ENCODE data around the gene OR5A1.
"Not testable (repeated sequence)": the region's sequence is repeated elsewhere in the genome, so short reads cannot be mapped to it uniquely, and the experiment has no call there.

Gene OR5A1

GRCh38 chr11:59436169-59436568, at the start of gene OR5A1:
TSS of gene OR5A1 (plus strand) at chr11:59436469. CDS start at chr11:59443169, 6,700 bp downstream.
- DNase-seq (ENCODE audit: low read depth), result no peak

- DNase-seq (ENCODE audit: low read depth), result no peak
These were observed 42.1 kb upstream of the OR5A1 start for GRCh38 chr11:59394186-59394585.

GRCh38 chr11:59400461-59401261, 35.6 kb upstream of the OR5A1 start:
- no peak for DNase-seq (ENCODE audit: low read depth)

GRCh38 chr11:59401262-59401552, 35.1 kb upstream of the OR5A1 start:
- no peak for DNase-seq (ENCODE audit: low read depth)

- no peak for DNase-seq (ENCODE audit: low read depth)
These were observed 32.7 kb upstream of the OR5A1 start for GRCh38 chr11:59403546-59403945.

DNA sequence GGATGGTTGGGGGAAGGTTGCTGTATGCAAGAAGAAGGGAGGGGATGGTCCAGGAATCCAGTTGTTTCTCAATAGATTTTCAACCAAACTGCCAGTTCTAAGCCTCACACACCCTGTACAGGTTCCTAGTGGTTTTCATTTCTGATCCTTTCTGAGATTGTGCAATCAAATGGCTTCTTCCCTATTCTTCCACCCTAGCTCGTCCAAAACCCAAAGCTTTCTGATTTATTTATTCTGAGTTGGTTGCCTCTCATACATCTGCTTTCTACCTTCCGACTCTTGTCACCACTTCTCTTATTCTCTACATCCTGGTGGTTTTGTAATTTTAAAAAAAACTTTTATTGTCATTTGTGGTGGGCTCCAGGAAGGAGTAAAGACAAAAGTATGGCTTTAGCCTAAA, 22.6 kb upstream of the OR5A1 start:
- DNase-seq (ENCODE audit: low read depth), result no peak

DNA sequence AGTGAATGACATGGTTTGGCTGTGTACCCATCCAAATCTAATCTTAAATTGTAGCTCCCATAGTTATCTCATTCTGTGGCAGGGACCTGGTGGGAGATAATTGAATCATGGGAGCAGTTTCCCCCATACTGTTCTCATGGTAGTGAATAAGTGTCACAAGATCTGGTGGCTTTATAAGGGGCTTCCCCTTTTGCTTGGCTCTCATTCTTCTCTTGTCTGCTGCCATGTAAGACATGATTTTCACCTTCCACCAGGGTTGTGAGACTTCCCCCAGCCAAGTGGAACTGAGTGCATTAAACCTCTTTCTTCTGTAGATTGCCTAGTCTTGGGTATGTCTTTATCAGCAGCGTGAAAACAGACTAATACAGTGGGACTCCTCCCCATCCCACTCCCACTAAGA, 21.2 kb upstream of the OR5A1 start:
- DNase-seq (ENCODE audit: low read depth), result no peak

DNA sequence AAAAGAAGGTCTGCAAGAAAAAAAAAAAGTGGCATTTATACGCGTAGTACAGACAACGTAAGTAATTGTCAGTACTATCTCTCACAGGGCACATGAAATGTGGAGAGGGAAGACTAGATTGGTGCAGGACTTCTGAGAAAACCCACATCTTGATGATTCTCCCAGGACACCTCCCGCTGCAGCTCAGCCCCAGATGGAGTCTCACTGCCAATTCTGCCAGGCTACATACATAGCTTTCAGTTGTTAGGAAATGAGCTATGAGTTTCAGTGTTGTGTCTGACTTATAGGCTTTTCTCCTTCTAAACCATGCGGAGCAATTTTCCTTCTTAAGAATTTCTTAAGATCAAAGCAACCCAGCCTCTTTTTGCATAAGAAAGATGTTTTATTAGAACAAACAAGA, 19.7 kb upstream of the OR5A1 start:
- no peak for DNase-seq (ENCODE audit: low read depth)

DNA sequence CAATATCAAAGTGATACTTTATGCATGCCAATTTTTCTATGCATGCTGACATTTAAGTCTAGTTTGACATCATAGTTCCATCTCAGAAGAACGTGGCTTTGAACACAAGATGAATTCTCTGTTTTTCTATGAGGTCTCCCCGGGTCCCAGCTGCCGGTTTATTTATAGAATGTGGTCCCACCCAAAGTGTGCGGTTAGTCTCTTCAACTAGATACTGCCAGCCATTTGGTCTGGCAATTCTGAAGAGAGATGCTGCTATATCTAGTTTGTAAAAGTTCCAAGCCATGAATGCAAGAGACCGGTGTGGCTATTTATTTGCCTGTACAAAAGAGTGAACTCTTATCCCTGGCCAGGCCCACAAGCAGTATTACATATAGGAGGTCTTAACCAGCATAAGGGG, 19.2 kb upstream of the OR5A1 start:
- DNase-seq (ENCODE audit: low read depth), result no peak

DNA sequence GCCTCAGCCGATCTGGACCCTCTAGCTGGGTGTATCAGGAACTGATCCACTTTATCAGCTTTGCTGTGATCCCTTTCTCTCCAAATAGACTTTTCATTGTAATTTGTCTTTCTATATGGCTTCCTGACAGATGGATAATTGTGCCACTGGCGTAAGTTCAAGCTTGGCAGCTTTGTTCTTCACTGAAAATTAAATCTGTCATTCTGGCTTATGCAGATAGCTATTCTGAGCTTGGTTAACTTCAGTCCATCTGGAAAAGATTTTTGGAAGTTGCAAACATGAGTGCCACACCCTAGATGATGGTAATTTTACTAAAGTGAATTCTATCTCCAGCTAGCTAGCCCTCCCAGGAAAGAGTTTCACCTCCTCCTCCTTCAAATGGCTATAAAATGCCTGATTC, 18.1 kb upstream of the OR5A1 start:
- DNase-seq (ENCODE audit: low read depth), result no peak

- no peak for DNase-seq (ENCODE audit: low read depth)
These were observed 12.4 kb upstream of the OR5A1 start for GRCh38 chr11:59423835-59424234.

DNA sequence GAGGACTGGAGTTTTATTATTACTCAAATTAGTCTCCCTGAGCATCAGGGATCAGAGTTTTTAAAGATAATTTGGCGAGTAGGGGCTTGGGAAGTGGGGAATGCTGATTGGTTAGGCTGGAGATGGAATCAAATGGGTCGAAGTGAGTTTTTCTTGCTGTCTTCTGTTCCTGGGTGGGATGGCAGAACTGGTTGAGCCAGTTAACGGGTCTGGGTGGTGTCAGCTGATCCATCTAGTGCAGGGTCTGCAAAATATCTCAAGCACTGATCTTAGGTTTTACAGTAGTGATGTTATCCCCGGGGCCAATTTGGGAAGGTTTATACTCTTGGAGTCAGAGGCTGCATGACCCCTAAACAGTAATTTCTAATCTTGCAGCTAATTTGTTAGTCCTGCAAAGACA, 11.1 kb upstream of the OR5A1 start:
- no peak for DNase-seq (ENCODE audit: low read depth)

GRCh38 chr11:59426361-59427067, 9.8 kb upstream of the OR5A1 start, which contains the start of gene OR5A2:
TSS of gene OR5A2 (minus strand) at chr11:59426413. CDS start at chr11:59422953, 3,460 bp downstream.
- DNase-seq (ENCODE audit: low read depth), result no peak

DNA sequence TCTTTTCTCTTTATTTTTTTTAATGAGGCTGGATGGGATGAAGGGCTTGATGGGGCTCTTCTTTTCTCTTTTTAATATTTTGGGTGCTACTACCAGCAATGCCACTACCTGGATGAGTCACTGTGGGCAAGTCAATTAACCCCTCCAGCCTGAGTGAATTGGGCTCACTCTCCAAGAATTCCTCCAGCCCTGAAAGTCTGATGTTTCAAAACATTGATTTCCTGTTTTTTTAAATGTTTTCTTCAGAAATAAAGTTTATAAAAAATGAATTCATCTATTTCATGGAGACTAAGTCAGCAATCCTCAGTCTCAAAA, 9.2 kb upstream of the OR5A1 start:
- no peak for DNase-seq (ENCODE audit: low read depth)

DNA sequence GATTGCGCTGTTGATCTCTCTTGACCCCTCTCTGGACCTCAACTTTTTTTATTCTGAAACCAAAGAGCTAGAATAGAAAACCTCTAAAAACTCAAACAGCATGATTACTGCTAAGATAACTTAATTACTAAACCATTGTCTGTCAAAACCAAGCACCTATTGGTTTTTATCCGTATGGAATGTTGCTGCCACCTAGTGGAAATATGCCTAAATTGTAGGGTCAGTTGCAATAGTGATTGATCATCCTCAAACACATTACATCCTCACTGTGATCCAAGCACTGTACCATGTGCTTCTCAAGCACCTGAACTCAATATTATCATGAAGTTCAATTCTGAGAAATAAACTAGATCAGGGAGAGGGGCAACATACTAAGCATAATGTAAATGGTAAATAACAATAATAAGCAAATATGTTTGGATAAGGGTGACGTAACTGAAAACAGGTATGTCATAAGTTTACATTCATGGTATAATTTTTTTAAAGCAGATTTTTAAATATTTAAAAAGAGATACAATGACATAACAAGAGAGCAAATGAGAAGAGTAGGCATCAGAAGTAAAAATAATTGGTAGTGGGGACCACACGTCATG, 6.2 kb upstream of the OR5A1 start:
- peak; percentile 17 for DNase-seq (ENCODE audit: low read depth)

DNA sequence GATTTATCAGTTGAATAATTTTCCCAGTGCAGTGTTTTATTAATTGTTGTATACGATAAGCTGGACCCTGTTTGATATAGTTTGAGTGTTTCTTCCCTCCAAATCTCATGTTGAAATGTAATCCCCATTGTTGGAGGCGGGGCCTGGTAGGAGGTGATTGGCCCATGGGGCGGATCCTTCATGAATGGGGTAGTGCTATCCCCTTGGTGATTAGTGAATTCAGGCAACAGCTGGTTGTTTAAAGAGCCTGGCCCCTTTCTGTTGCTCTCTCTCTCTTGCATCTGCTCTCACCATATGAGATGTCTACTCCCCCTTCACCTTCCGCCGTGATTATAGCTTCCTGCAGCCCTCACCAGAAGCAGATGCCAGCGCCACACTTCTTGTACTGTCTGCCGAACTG, 1.5 kb downstream of the OR5A1 start:
- DNase-seq (ENCODE audit: low read depth), result no peak

- not testable (repeated sequence) for DNase-seq (ENCODE audit: low read depth)
These were observed 9.4 kb downstream of the OR5A1 start for GRCh38 chr11:59445624-59446023.

DNA sequence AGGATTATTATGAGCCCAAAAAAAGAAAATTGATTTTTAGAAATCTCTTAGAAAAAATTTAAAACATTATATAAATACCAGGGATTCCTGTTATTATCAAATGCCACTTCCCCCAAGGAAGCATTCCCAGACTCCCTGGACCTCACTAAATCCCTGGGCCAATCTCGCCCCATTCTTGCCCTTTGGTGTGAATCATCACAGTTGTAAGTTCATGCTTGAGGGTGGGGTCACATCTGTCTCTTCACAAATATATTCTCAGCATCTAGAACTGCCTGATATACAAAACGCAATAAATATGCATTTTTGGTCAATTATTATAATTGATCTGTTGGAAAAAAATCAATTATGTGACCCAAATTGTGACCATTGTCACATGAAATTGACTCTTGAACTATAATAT, 12.2 kb downstream of the OR5A1 start:
- no peak for DNase-seq (ENCODE audit: low read depth)

GRCh38 chr11:59456661-59457060, 20.4 kb downstream of the OR5A1 start, which contains the start of gene OR4D6:
TSS of gene OR4D6 (plus strand) at chr11:59456961. CDS start at chr11:59456961, 0 bp downstream.
- DNase-seq (ENCODE audit: low read depth), result no peak

DNA sequence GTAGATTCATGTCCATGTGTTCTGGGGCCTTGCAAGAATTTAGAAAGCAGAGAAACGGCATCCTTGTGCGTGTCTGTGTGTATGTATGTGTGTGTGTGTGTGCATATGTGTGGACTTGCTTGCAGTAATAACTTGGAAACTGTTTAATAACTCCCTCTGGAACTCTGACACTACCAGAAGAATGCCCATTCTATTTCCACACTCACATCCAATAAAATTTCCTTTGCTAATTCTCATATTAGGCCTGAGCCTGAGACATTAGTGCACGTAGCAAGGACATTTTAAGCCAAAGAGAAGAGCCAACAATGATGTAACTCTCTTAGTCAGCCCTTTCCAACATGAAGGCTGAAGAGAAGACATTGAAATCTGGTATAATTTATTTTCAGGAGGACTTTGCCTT, 23.6 kb downstream of the OR5A1 start:
- no peak for DNase-seq (ENCODE audit: low read depth)

GRCh38 chr11:59463190-59463641, 26.9 kb downstream of the OR5A1 start:
- DNase-seq (ENCODE audit: low read depth), result no peak

- DNase-seq (ENCODE audit: low read depth), result no peak
These were observed 36.7 kb downstream of the OR5A1 start, which contains the start of gene OR4D10 for GRCh38 chr11:59473015-59473414. TSS of gene OR4D10 (plus strand) at chr11:59473315. CDS start at chr11:59477430, 4,115 bp downstream.

GRCh38 chr11:59475176-59475575, 38.9 kb downstream of the OR5A1 start:
- no peak for DNase-seq (ENCODE audit: low read depth)
